RKO (cell line): Measurements from ENCODE around the gene THSD7B.

Experiments used
- DNase-seq: peaks from one replicate; pipeline ENCODE4 v3.0.0-alpha.2; 2016; ENCODE audit warnings: low spot score

The THSD7B gene

GRCh38 chr2:137706786-137707613, 941.7 kb downstream of the THSD7B start:
- no peak for DNase-seq

- DNase-seq = no peak
Measured at GRCh38 chr2:137708311-137708710, 943.0 kb downstream of the THSD7B start.

GRCh38 chr2:137715731-137716191, 950.4 kb downstream of the THSD7B start:
- DNase-seq = no peak

GRCh38 chr2:137718786-137719185, 953.4 kb downstream of the THSD7B start:
- DNase-seq = no peak

GRCh38 chr2:137721733-137722132, 956.4 kb downstream of the THSD7B start:
- no peak for DNase-seq

GRCh38 chr2:137724912-137725311, 959.6 kb downstream of the THSD7B start:
- DNase-seq = no peak
